ENCODE data around the gene MUC6. TPM values are rescaled to one million over a fixed set of nuclear protein-coding genes. Genes with fewer than 3 reads are reported as not detected.

Gene MUC6
- total RNA-seq, 1 experiment from 2014 or later: not detected

- Mint-ChIP-seq H3K9me3 (ENCODE audit: unreplicated experiment) (no peaks in the 10 kb centered on the region), H3K36me3 (ENCODE audit: insufficient read depth, unreplicated experiment) (no peaks in the 10 kb centered on the region), H3K27ac (ENCODE audit: low read depth, unreplicated experiment) (no peak overlapping the region), H3K4me1 (ENCODE audit: insufficient read depth, unreplicated experiment) (peaks cover 11% of the 10 kb centered on the region), H3K27me3 (ENCODE audit: insufficient read depth, unreplicated experiment) (no peaks in the 10 kb centered on the region), H3K4me3 (ENCODE audit: unreplicated experiment) (no peak overlapping the region)
- intact Hi-C loops (cut with micrococcal nuclease): no loop called here
- TF ChIP-seq, protein P1, sequence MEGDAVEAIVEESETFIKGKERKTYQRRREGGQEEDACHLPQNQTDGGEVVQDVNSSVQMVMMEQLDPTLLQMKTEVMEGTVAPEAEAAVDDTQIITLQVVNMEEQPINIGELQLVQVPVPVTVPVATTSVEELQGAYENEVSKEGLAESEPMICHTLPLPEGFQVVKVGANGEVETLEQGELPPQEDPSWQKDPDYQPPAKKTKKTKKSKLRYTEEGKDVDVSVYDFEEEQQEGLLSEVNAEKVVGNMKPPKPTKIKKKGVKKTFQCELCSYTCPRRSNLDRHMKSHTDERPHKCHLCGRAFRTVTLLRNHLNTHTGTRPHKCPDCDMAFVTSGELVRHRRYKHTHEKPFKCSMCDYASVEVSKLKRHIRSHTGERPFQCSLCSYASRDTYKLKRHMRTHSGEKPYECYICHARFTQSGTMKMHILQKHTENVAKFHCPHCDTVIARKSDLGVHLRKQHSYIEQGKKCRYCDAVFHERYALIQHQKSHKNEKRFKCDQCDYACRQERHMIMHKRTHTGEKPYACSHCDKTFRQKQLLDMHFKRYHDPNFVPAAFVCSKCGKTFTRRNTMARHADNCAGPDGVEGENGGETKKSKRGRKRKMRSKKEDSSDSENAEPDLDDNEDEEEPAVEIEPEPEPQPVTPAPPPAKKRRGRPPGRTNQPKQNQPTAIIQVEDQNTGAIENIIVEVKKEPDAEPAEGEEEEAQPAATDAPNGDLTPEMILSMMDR (IDR thresholded peaks at IDR 0.05; ENCODE audit: unreplicated experiment): no peak
- CTCF ChIA-PET: interaction anchor here (0.6 kb wide), 1 partner anchor 508 kb away, joined by 3 read pairs; no protein-coding TSS in a partner anchor
- POLR2A ChIA-PET: no interaction called here
- no TSS peak for BruUV-seq (replicated peaks)
- DNase-seq (ENCODE audit: unreplicated experiment): no peak
Observed at GRCh38 chr11:1038361-1038760, 1.8 kb upstream of the MUC6 start.

DNA sequence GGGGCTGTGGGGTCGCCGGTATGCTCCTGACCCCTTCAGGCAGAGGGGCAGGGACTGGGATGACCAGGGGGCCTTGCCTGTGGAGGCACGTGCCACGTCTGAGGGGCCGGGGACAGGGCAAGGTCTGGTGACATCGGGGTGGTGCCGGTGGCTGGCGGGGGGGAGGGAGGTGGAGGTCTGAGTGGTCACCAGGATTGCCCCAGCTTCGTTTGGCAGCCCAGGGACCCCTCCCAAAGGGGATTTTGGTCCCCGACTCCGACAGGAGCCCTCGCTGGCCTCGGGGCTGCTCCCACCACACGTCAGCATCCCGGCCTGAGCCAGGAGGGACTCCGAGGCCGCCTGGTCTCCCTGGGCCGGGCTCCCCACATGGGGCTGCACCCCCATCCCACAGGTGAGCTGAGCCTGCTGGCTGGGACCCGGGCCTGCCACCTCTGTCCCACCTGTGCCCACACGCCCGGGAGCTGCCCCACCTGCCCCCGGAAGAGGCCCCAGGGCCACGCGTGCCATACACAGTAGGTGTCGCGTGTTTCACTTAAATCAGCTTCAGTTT lies 1.1 kb upstream of the MUC6 start:
- DNase-seq (ENCODE audit: unreplicated experiment): no peak
- no peaks in the 10 kb centered on the region for H3K36me3 Mint-ChIP-seq (ENCODE audit: insufficient read depth, unreplicated experiment)
- CTCF ChIA-PET: no interaction called here
- peaks cover 11% of the 10 kb centered on the region for H3K4me1 Mint-ChIP-seq (ENCODE audit: insufficient read depth, unreplicated experiment)
- BruUV-seq (replicated peaks): no TSS peak
- H3K27me3 Mint-ChIP-seq (ENCODE audit: insufficient read depth, unreplicated experiment): no peaks in the 10 kb centered on the region
- H3K27ac Mint-ChIP-seq (ENCODE audit: low read depth, unreplicated experiment): no peak overlapping the region
- intact Hi-C loops (cut with micrococcal nuclease): no loop called here
- POLR2A ChIA-PET: no interaction called here
- TF ChIP-seq, protein P1 (IDR thresholded peaks at IDR 0.05; ENCODE audit: unreplicated experiment): no peak
- H3K9me3 Mint-ChIP-seq (ENCODE audit: unreplicated experiment): peaks cover 3% of the 10 kb centered on the region
- H3K4me3 Mint-ChIP-seq (ENCODE audit: unreplicated experiment): no peak overlapping the region

- H3K36me3 Mint-ChIP-seq (ENCODE audit: insufficient read depth, unreplicated experiment): no peaks in the 10 kb centered on the region
- intact Hi-C loops (cut with micrococcal nuclease): no loop called here
- TF ChIP-seq, protein P1 (IDR thresholded peaks at IDR 0.05; ENCODE audit: unreplicated experiment): no peak
- BruUV-seq (replicated peaks): no TSS peak
- H3K9me3 Mint-ChIP-seq (ENCODE audit: unreplicated experiment): peaks cover 9% of the 10 kb centered on the region
- ChIA-PET POLR2A (no interaction called here), CTCF (no interaction called here)
- H3K27ac Mint-ChIP-seq (ENCODE audit: low read depth, unreplicated experiment): no peak overlapping the region
- no peak overlapping the region for H3K4me3 Mint-ChIP-seq (ENCODE audit: unreplicated experiment)
- peaks cover 11% of the 10 kb centered on the region for H3K4me1 Mint-ChIP-seq (ENCODE audit: insufficient read depth, unreplicated experiment)
- no peaks in the 10 kb centered on the region for H3K27me3 Mint-ChIP-seq (ENCODE audit: insufficient read depth, unreplicated experiment)
- DNase-seq (ENCODE audit: unreplicated experiment): no peak
Observed at GRCh38 chr11:1036931-1037330, 413 bp upstream of the MUC6 start.

DNA sequence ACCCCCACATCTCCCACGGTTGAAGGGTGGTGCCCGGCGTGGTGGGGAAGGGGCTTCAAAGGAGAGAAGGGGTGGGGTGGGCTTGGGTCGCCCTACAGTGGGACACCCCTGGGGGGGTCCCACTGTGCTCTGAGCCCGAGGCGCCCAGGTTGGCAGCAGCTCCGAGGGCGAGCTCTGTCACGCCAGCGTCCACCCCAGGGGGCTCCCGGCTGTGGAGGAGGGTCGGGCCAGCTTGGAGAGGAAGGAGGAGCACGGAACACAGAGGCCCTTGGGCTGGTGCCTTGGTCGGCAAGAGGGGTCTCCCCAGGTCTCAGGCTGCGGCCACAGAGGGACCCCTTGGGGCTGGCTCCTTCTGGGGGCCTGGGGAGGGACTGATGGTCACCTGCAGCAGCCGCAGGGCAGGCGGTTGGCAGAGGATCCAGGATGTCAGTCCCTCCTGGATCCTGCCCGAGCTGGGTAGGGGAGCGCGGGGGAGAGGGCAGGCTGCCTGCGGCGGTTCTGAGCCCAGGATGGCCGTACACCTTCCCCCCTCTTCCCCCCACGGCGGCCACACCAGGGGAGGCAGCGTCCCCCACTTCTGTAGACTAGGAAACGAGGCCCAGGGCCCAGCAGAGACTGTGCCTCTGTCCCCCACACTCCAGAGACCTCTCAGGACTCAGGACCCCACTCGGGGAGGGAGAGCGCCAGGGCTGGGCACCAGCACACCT lies 788 bp downstream of the MUC6 start:
- TF ChIP-seq, protein P1 (IDR thresholded peaks at IDR 0.05; ENCODE audit: unreplicated experiment): no peak
- POLR2A ChIA-PET: no interaction called here
- Mint-ChIP-seq H3K4me1 (ENCODE audit: insufficient read depth, unreplicated experiment) (peaks cover 11% of the 10 kb centered on the region), H3K9me3 (ENCODE audit: unreplicated experiment) (peaks cover 11% of the 10 kb centered on the region), H3K4me3 (ENCODE audit: unreplicated experiment) (no peak overlapping the region), H3K27me3 (ENCODE audit: insufficient read depth, unreplicated experiment) (no peaks in the 10 kb centered on the region), H3K27ac (ENCODE audit: low read depth, unreplicated experiment) (no peak overlapping the region), H3K36me3 (ENCODE audit: insufficient read depth, unreplicated experiment) (no peaks in the 10 kb centered on the region)
- no TSS peak for BruUV-seq (replicated peaks)
- DNase-seq (ENCODE audit: unreplicated experiment): no peak
- intact Hi-C loops (cut with micrococcal nuclease): no loop called here
- CTCF ChIA-PET: no interaction called here
